ENCODE measurements around the gene CDH22. TPM values are rescaled to one million over a fixed set of nuclear protein-coding genes. Genes with fewer than 3 reads are reported as not detected.
A peak's percentile ranks its signal among the peaks of the same experiment; 100 is the strongest.

CDH22 gene
- total and polyA plus RNA-seq, 2 donors (not counting 1 experiment from before 2014, with no cell fraction given): not detected

DNA sequence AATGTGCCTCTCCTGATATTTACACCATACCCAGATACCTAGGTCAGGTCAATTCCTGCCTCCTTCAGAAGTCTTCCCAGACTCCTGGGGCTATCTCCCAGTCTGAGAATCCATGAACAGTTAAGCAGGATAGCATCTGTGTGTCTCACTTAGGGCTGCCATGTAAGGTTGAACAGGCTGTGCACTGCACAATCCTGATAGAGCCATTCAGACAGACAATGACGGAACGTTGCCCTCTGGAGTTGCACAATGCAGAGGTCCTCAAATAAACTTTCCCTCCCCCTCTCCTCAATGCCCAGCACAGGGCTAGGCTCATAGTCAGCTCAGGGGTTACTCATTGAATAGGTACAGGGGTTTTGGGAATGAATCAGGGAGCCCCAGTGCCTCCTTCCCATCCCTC lies 100.5 kb downstream of the CDH22 start:
- no peak overlapping the region for H3K4me3 ChIP-seq (replicated peaks in 1 of 4; ENCODE audit: control extremely low read depth in 1 of 4, insufficient read depth in 1 of 4, low read depth in 3 of 4, low read length in 4 of 4)
- H3K4me2 ChIP-seq (ENCODE audit: extremely low read depth, insufficient read depth, low read length): no peak overlapping the region
- no peaks in the 10 kb centered on the region for H3K79me2 ChIP-seq (ENCODE audit: control insufficient read depth, insufficient read depth, low read length)
- H3K27ac ChIP-seq (ENCODE audit: insufficient read depth, low read length): no peak overlapping the region
- H2AFZ ChIP-seq (ENCODE audit: low read length): no peak overlapping the region
- DNase-seq (ENCODE audit: low read depth in 2 of 2): no peak
- no peak for TF ChIP-seq EZH2 (IDR thresholded peaks at IDR 0.05; ENCODE audit: low read length, missing control alignments)
- TF ChIP-seq, protein P1, sequence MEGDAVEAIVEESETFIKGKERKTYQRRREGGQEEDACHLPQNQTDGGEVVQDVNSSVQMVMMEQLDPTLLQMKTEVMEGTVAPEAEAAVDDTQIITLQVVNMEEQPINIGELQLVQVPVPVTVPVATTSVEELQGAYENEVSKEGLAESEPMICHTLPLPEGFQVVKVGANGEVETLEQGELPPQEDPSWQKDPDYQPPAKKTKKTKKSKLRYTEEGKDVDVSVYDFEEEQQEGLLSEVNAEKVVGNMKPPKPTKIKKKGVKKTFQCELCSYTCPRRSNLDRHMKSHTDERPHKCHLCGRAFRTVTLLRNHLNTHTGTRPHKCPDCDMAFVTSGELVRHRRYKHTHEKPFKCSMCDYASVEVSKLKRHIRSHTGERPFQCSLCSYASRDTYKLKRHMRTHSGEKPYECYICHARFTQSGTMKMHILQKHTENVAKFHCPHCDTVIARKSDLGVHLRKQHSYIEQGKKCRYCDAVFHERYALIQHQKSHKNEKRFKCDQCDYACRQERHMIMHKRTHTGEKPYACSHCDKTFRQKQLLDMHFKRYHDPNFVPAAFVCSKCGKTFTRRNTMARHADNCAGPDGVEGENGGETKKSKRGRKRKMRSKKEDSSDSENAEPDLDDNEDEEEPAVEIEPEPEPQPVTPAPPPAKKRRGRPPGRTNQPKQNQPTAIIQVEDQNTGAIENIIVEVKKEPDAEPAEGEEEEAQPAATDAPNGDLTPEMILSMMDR (conservative IDR thresholded peaks at IDR 0.05 in 1 of 2, IDR thresholded peaks at IDR 0.05 in 1 of 2; ENCODE audit: low read depth in 1 of 2, low read length in 2 of 2): no peak
- no peaks in the 10 kb centered on the region for H3K9me3 ChIP-seq (ENCODE audit: control insufficient read depth, insufficient read depth, low read depth, low read length)
- no peak overlapping the region for H3K9ac ChIP-seq (ENCODE audit: insufficient read depth, low read length)
- no peaks in the 10 kb centered on the region for H4K20me1 ChIP-seq (ENCODE audit: control insufficient read depth, extremely low read depth, insufficient read depth, low read length)
- H3K36me3 ChIP-seq (ENCODE audit: control insufficient read depth, insufficient read depth, low read length): no peaks in the 10 kb centered on the region
- peaks cover 7% of the 10 kb centered on the region for H3K27me3 ChIP-seq (ENCODE audit: control insufficient read depth, insufficient read depth, low read length)
- no peaks in the 10 kb centered on the region for H3K4me1 ChIP-seq (ENCODE audit: control insufficient read depth, extremely low read depth, insufficient read depth, low read length)

DNA sequence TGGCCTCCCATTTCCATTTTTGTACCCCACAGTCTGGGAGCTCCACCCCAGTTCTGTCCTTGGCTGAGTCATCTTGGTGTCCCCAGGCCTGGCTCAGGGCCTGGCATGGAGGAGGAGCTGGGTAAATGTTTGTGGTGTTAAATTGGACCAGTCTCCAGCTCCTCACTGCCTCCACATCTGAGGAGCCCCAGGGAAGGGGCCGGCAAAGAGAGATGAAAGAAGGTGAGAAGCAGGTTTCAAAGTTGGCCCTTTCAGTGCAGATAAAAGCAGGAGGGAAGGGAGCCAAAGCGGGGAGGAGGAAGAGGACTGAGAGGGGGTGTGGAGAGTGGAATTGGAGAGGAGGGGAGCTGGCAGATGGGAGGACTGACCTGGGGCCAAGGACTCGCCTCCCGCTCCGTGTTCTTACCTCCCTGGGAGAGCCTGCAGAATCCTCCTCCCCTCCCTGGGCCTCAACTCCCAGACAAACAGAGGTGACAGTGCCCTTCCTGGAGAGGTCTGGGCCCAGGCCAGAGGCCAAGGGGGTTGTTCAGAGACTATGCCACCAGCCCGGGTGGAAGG lies 101.2 kb downstream of the CDH22 start:
- peaks cover 6% of the 10 kb centered on the region for H3K27me3 ChIP-seq (ENCODE audit: control insufficient read depth, insufficient read depth, low read length)

DNA sequence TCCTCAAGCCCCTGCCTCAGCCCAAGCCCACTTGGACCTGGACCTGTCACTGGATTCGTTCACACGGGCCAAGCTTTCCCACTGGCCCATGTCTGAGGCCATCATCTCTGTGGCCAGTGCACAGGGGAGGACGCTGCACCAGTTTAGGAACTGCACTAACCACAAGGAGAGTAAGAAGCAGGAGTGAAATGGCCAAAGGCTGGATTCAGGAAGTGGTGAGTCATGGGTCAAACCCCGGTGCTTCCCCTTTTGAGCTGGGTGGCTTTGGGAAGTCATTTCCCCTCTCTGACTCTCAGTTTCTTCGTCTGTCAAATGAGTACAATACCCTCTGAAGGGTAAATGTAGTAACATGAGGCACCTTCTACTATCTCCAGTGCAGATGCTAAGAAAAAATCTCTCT lies 102.3 kb downstream of the CDH22 start:
- TF ChIP-seq EZH2 (IDR thresholded peaks at IDR 0.05; ENCODE audit: low read length, missing control alignments): no peak
- TF ChIP-seq, protein P1 (conservative IDR thresholded peaks at IDR 0.05 in 1 of 2, IDR thresholded peaks at IDR 0.05 in 1 of 2; ENCODE audit: low read depth in 1 of 2, low read length in 2 of 2): no peak
- H3K27ac ChIP-seq (ENCODE audit: insufficient read depth, low read length): no peak overlapping the region
- H3K36me3 ChIP-seq (ENCODE audit: control insufficient read depth, insufficient read depth, low read length): no peaks in the 10 kb centered on the region
- no peak overlapping the region for H3K9ac ChIP-seq (ENCODE audit: insufficient read depth, low read length)
- peak; percentile 20 to 23 for DNase-seq (ENCODE audit: low read depth in 2 of 2)
- no peaks in the 10 kb centered on the region for H4K20me1 ChIP-seq (ENCODE audit: control insufficient read depth, extremely low read depth, insufficient read depth, low read length)
- H3K4me3 ChIP-seq (replicated peaks in 1 of 4; ENCODE audit: control extremely low read depth in 1 of 4, insufficient read depth in 1 of 4, low read depth in 3 of 4, low read length in 4 of 4): no peak overlapping the region
- no peaks in the 10 kb centered on the region for H3K79me2 ChIP-seq (ENCODE audit: control insufficient read depth, insufficient read depth, low read length)
- H2AFZ ChIP-seq (ENCODE audit: low read length): no peak overlapping the region
- H3K27me3 ChIP-seq (ENCODE audit: control insufficient read depth, insufficient read depth, low read length): peaks cover 8% of the 10 kb centered on the region
- H3K4me2 ChIP-seq (ENCODE audit: extremely low read depth, insufficient read depth, low read length): no peak overlapping the region
- H3K9me3 ChIP-seq (ENCODE audit: control insufficient read depth, insufficient read depth, low read depth, low read length): no peaks in the 10 kb centered on the region
- H3K4me1 ChIP-seq (ENCODE audit: control insufficient read depth, extremely low read depth, insufficient read depth, low read length): no peaks in the 10 kb centered on the region

More for the DNA sequence above, 101.2 kb downstream of the CDH22 start:
- Histone ChIP-seq H3K36me3 (ENCODE audit: control insufficient read depth, insufficient read depth, low read length) (no peaks in the 10 kb centered on the region), H3K9ac (ENCODE audit: insufficient read depth, low read length) (no peak overlapping the region), H3K4me2 (ENCODE audit: extremely low read depth, insufficient read depth, low read length) (no peak overlapping the region), H3K4me3 (replicated peaks in 1 of 4; ENCODE audit: control extremely low read depth in 1 of 4, insufficient read depth in 1 of 4, low read depth in 3 of 4, low read length in 4 of 4) (no peak overlapping the region), H3K27ac (ENCODE audit: insufficient read depth, low read length) (no peak overlapping the region), H3K79me2 (ENCODE audit: control insufficient read depth, insufficient read depth, low read length) (no peaks in the 10 kb centered on the region), H4K20me1 (ENCODE audit: control insufficient read depth, extremely low read depth, insufficient read depth, low read length) (no peaks in the 10 kb centered on the region), H3K4me1 (ENCODE audit: control insufficient read depth, extremely low read depth, insufficient read depth, low read length) (no peaks in the 10 kb centered on the region), H2AFZ (ENCODE audit: low read length) (no peak overlapping the region), H3K9me3 (ENCODE audit: control insufficient read depth, insufficient read depth, low read depth, low read length) (no peaks in the 10 kb centered on the region)
- DNase-seq (ENCODE audit: low read depth in 2 of 2): no peak
- no peak for TF ChIP-seq EZH2 (IDR thresholded peaks at IDR 0.05; ENCODE audit: low read length, missing control alignments)
- TF ChIP-seq, protein P1 (conservative IDR thresholded peaks at IDR 0.05 in 1 of 2, IDR thresholded peaks at IDR 0.05 in 1 of 2; ENCODE audit: low read depth in 1 of 2, low read length in 2 of 2): no peak
